Kidney tubule cell (primary cell): ENCODE measurements around the gene ADRA2C.

ENCODE experiments used
- DNase-seq: peaks from one replicate; pipeline ENCODE4 v3.0.0-alpha.2; 2018; ENCODE audit warnings: low spot score

The ADRA2C gene

DNA sequence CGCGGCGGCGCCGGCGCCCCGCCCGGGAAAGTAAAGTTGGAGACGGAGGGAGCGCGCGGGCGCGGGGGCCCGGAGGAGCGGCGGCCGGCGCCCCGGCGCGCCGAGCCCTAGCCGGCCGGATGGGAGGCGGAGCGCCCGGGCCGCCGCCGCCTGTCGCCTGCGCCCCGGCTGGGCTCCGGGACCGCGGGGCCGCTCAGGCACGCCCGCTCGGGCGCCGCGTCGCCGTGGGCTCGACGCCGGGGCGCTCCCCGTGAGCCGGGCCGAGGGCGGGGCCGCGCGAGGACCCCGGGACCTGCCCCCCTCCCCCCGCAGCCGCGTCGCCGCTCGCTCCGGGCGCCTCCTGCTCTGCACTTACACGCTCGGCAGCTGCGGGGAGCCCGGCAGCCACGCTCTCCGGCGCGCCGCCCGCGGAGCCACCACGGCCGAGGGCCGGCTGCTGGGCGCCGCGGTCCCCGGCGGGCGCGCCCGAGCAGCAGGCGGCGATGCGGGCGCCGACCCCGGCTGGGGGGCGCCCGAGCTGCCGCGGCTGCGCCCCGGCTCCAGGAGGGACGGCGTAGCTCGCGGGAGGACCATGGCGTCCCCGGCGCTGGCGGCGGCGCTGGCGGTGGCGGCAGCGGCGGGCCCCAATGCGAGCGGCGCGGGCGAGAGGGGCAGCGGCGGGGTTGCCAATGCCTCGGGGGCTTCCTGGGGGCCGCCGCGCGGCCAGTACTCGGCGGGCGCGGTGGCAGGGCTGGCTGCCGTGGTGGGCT, at the start of gene ADRA2C:
Gene ADRA2C (plus strand): TSS at position 350 of the 749 bp plus-strand sequence. CDS start 222 bp downstream, at position 572.
- DNase-seq: peak; percentile 20

- DNase-seq: no peak
Measured at GRCh38 chr4:3716631-3717235, 49.5 kb upstream of the ADRA2C start.

DNA sequence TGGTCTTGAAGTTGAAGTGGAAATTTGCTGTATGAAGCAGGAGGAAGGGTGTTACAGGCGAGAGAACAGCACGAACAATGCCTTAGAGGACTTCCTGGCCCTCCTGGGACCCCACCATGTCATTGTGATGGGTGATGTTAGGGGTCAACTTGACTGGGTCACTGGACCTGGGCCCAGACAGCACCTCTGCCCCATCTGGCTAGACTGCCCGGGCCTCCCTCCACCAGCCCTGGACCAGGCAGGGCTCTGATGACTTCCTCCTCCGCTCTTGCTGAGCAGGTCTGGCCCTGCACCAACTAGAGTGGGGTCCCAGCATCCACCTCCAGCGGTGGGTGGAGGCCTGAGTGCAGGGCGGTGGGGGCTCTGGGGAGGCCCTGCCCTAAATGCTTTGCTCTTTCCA, 48.9 kb upstream of the ADRA2C start:
- DNase-seq: no peak

DNA sequence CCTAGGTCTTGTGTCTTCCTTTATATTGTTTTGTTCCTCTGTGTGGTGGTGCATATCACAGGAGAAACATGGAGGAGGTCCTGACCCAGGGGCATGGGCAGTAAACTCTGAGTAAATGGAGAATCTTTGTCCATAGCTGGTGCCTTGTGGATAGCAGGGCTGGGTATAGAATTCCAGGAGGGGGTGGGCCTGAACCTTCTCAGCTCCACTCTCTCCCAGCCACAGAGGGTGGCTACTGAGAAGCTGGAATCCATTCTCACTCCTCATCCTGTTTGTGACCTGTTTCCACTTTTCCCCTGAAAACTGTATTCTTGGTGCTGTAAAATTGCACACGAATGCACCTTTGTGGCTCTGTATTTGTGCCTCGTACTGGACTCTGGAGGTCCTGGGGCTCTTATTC, 47.7 kb upstream of the ADRA2C start:
- DNase-seq: no peak

DNA sequence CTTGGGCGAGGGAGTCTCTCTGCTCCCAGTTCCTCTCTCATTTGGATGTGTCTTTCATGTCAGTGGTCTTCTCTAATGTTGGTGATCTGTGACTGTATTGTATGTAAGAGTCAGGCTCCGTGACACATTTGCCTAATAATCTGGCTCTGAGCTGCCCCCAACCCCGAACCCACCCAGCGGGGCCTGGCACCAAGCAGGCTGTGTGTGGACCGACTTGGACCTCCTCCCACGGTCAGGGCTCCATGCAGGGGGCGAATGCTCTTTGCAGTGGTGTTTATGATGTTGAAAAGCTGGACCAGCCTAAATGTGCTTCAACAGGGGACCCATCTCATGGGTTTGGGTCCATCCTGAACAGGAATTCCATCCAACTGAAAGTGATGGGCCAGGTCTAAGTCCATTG, 47.0 kb upstream of the ADRA2C start:
- no peak for DNase-seq

DNA sequence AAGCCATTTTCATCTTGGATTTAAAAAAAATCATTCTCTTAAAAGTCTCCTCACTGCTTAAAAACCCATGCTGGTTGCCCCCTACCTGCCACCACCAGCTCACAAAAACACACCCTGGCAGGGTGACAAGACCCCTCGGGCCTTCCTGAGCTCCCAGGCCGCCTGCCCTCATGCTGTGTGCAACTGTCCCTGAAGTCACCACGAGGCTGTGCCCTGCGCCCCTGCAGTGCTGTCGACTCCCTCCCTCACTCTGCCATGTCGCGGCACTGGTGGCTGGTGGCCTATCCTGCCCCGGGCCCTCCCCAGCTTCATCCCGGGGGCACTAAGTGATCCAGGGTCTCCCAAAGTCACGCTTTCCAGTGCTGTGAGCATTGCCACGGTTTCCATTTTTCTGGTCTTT, 46.3 kb upstream of the ADRA2C start:
- no peak for DNase-seq

- DNase-seq: no peak
Measured at GRCh38 chr4:3720466-3720865, 45.7 kb upstream of the ADRA2C start.

DNA sequence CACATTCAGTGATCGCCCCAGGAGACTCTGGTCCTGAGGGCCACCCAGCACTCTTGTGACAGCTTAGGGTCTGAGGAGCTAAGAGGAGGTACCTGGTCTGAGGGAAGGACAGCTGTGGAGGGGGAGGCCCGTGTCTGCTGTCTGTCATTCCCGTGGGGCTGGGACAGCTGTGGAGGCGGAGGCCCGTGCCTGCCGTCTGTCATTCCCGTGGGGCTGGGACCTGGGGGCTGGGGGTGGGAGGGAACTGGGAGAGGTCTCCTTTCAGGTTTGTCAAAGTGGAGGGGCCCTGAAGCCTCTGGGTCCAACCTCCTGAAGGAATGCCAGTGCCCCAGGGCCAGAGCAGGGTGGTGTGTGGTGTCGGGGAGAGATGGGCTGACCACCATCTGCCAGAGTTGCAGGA, 45.0 kb upstream of the ADRA2C start:
- DNase-seq: no peak

GRCh38 chr4:3721627-3722026, 44.6 kb upstream of the ADRA2C start:
- DNase-seq: no peak

- DNase-seq: no peak
Measured at GRCh38 chr4:3722446-3723231, 43.5 kb upstream of the ADRA2C start.

DNA sequence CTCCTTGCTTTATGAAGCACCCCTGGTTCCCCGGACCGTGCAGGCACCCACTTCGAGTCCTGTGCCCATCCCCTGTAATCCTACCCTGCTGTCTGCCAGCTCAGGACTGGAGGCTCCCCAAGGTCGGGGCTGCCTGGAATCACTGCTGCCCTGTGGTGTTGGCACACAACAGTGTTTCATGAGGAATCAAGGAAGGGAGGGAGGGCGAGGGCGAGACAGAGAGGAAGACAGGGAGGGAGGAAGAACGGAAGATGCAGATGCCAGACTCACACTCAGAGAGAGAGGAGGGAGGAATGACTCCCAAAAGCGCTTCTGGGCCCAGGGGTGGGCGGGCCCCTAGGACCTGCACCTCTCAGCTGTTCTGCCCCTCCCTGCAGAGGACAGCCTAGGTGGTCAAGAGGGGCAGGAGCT, 42.9 kb upstream of the ADRA2C start:
- no peak for DNase-seq

DNA sequence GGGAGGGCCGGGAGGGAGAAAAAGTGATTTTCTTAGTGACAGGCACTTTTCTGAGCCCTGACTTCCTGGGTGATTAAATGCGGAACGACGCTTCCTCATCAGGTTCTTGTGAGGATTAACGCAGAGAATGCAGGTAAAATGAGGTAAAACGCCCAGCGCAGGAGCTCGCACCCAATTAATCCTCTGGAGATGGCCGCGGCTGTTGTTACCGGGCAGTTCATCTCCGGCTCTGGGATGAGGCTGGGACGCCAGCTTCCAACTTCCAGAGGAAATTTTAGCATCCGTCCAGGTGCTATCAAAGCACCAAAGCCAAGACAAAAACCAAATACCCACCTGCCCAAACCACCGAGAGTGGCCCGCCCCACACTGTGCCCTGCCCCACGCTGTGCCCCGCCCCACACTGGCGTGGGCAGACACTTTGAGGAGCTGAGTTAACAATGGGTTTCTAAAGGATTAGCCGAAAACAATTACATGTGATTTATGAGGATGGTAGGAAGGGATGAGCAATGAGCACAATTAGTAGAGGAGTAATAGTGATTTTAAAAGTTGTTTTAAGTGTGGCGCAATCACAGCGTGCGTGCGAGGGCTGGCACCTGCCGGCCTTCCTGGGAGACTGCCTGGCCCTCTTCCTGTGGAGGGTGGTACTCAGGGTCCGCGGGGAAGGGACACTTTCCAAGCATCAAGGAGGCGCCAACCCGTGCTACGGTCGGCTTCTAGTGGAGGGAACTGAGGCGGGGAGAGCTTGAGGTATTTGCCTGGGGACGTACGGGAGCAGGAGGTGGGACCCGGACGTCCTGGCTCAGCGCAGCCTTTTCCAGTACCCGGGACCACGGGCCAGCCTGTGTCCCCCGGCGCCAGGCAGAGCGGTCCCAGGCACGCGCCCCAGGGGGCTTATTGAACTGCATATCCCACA, 41.6 kb upstream of the ADRA2C start:
- no peak for DNase-seq

DNA sequence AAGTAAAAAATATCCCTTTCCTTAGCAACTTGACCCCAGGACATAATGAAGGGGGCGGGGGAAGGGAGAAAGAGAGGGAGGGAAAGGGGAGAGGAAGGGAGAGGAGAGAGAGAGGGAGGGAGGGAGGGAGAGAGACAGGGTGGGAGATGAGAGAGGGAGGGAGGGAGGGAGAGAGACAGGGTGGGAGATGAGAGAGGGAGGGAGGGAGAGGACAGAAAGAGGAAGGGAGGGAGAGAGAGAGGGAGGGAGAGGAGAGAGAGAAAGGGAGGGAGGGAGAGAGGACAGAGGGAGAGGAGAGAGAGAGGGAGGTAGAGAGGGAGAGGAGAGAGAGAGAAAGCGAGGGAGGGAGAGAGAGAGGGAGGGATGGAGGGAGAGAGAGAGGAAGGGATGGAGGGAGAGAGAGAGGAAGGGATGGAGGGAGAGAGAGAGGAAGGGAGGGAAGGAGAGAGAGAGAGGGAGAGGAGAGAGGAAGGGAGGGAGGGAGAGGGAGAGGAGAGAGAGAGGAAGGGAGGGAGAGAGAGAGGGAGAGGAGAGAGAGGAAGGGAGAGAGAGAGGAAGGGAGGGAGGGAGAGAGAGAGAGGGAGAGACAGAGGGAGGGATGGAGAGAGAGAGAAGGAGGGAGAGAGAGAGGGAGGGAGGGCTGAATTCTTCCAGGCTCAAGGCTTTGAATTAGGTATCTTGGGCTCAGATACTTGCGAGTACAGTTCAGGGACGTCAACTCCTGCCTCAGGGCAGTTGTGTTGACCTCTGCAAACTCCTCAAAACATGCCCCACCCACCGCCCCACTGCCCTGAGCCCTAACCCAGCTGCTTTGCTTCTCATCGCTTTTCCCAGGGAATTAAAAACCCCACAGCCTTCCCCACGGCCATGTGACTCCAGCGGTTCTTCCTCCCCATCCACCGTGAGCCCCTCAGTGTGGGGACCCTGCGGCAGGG, 40.0 kb upstream of the ADRA2C start:
- no peak for DNase-seq

- DNase-seq: no peak
Measured at GRCh38 chr4:3727847-3728469, 38.2 kb upstream of the ADRA2C start.

- DNase-seq: no peak
Measured at GRCh38 chr4:3729188-3729881, 36.9 kb upstream of the ADRA2C start.

GRCh38 chr4:3729882-3730226, 36.3 kb upstream of the ADRA2C start:
- DNase-seq: no peak

- DNase-seq: no peak
Measured at GRCh38 chr4:3730422-3731190, 35.6 kb upstream of the ADRA2C start.

GRCh38 chr4:3732076-3733028, 33.8 kb upstream of the ADRA2C start:
- DNase-seq: no peak
